ENCODE measurements around the gene CEL.
"Not testable (repeated sequence)": the region's sequence is repeated elsewhere in the genome, so short reads cannot be mapped to it uniquely, and the experiment has no call there.

The CEL gene

GRCh38 chr9:133090187-133090586 lies 28.4 kb downstream of the CEL start:
- no peak for TF ChIP-seq POLR2A (IDR thresholded peaks at IDR 0.05; ENCODE audit: low read depth, low read length)
- TF ChIP-seq POLR2AphosphoS5 (IDR thresholded peaks at IDR 0.05; ENCODE audit: low read depth, low read length) = 0 out of 2 replicates have a peak, but pooled peaks have one; percentile 24
- DNase-seq (ENCODE audit: insufficient read length, low spot score) (no peak), FAIRE-seq (no peak)

- FAIRE-seq (no peak), DNase-seq (ENCODE audit: insufficient read length, low spot score) (no peak)
- TF ChIP-seq POLR2A (IDR thresholded peaks at IDR 0.05; ENCODE audit: low read depth, low read length) (no peak), POU2F2 (IDR thresholded peaks at IDR 0.05; ENCODE audit: low read depth, low read length) (no peak), POLR2AphosphoS5 (IDR thresholded peaks at IDR 0.05; ENCODE audit: low read depth, low read length) (no peak), SPI1 (IDR thresholded peaks at IDR 0.05; ENCODE audit: low read depth, low read length) (no peak), TAF1 (IDR thresholded peaks at IDR 0.05; ENCODE audit: low read depth, low read length) (no peak), PAX5 (IDR thresholded peaks at IDR 0.05; ENCODE audit: insufficient read depth, low read length, severe bottlenecking) (no peak)
These were observed 29.1 kb downstream of the CEL start for GRCh38 chr9:133090752-133091385.

- FAIRE-seq = not testable (repeated sequence)
These were observed 32.6 kb downstream of the CEL start for GRCh38 chr9:133094351-133094750.

GRCh38 chr9:133094842-133095393 lies 33.1 kb downstream of the CEL start:
- TF ChIP-seq POLR2AphosphoS5 (IDR thresholded peaks at IDR 0.05; ENCODE audit: low read depth, low read length) (no peak), POU2F2 (IDR thresholded peaks at IDR 0.05; ENCODE audit: low read depth, low read length) (no peak), SPI1 (IDR thresholded peaks at IDR 0.05; ENCODE audit: low read depth, low read length) (no peak), PAX5 (IDR thresholded peaks at IDR 0.05; ENCODE audit: insufficient read depth, low read length, severe bottlenecking) (no peak), POLR2A (IDR thresholded peaks at IDR 0.05; ENCODE audit: low read depth, low read length) (no peak), TAF1 (IDR thresholded peaks at IDR 0.05; ENCODE audit: low read depth, low read length) (no peak)
- FAIRE-seq = no peak
- DNase-seq (ENCODE audit: insufficient read length, low spot score) = no peak

More at GRCh38 chr9:133094351-133094750, 32.6 kb downstream of the CEL start:
- DNase-seq (ENCODE audit: insufficient read length, low spot score) = not testable (repeated sequence)

- no peak for FAIRE-seq
- DNase-seq (ENCODE audit: insufficient read length, low spot score) = no peak
- TF ChIP-seq TAF1 (IDR thresholded peaks at IDR 0.05; ENCODE audit: low read depth, low read length) (no peak), POLR2AphosphoS5 (IDR thresholded peaks at IDR 0.05; ENCODE audit: low read depth, low read length) (peak; percentile 38; the same call in 1 of the 2 replicates)
These were observed 36.4 kb downstream of the CEL start for GRCh38 chr9:133098104-133098754.

GRCh38 chr9:133098871-133099270 lies 37.1 kb downstream of the CEL start:
- no peak for FAIRE-seq
- TF ChIP-seq POLR2A (IDR thresholded peaks at IDR 0.05; ENCODE audit: low read depth, low read length) = no peak
- TF ChIP-seq POU2F2 (IDR thresholded peaks at IDR 0.05; ENCODE audit: low read depth, low read length) = no peak
- TF ChIP-seq TAF1 (IDR thresholded peaks at IDR 0.05; ENCODE audit: low read depth, low read length) = no peak
- TF ChIP-seq PAX5 (IDR thresholded peaks at IDR 0.05; ENCODE audit: insufficient read depth, low read length, severe bottlenecking) = no peak
- TF ChIP-seq SPI1 (IDR thresholded peaks at IDR 0.05; ENCODE audit: low read depth, low read length) = no peak
- no peak for TF ChIP-seq POLR2AphosphoS5 (IDR thresholded peaks at IDR 0.05; ENCODE audit: low read depth, low read length)
- DNase-seq (ENCODE audit: insufficient read length, low spot score) = no peak

- TF ChIP-seq POU2F2 (IDR thresholded peaks at IDR 0.05; ENCODE audit: low read depth, low read length) (no peak), TAF1 (IDR thresholded peaks at IDR 0.05; ENCODE audit: low read depth, low read length) (no peak), POLR2A (IDR thresholded peaks at IDR 0.05; ENCODE audit: low read depth, low read length) (no peak), POLR2AphosphoS5 (IDR thresholded peaks at IDR 0.05; ENCODE audit: low read depth, low read length) (no peak), SPI1 (IDR thresholded peaks at IDR 0.05; ENCODE audit: low read depth, low read length) (no peak), PAX5 (IDR thresholded peaks at IDR 0.05; ENCODE audit: insufficient read depth, low read length, severe bottlenecking) (no peak)
- FAIRE-seq = no peak
- no peak for DNase-seq (ENCODE audit: insufficient read length, low spot score)
These were observed 38.1 kb downstream of the CEL start for GRCh38 chr9:133099726-133100505.

GRCh38 chr9:133100506-133101355 lies 39.0 kb downstream of the CEL start:
- FAIRE-seq = no peak
- DNase-seq (ENCODE audit: insufficient read length, low spot score) = no peak
- TF ChIP-seq PAX5 (IDR thresholded peaks at IDR 0.05; ENCODE audit: insufficient read depth, low read length, severe bottlenecking) (no peak), POLR2AphosphoS5 (IDR thresholded peaks at IDR 0.05; ENCODE audit: low read depth, low read length) (no peak), POU2F2 (IDR thresholded peaks at IDR 0.05; ENCODE audit: low read depth, low read length) (no peak)

GRCh38 chr9:133101356-133102189 lies 39.8 kb downstream of the CEL start:
- DNase-seq (ENCODE audit: insufficient read length, low spot score) (no peak), FAIRE-seq (no peak)
- TF ChIP-seq SPI1 (IDR thresholded peaks at IDR 0.05; ENCODE audit: low read depth, low read length) = no peak
- no peak for TF ChIP-seq TAF1 (IDR thresholded peaks at IDR 0.05; ENCODE audit: low read depth, low read length)
- TF ChIP-seq POLR2A (IDR thresholded peaks at IDR 0.05; ENCODE audit: low read depth, low read length) = no peak
- TF ChIP-seq POU2F2 (IDR thresholded peaks at IDR 0.05; ENCODE audit: low read depth, low read length) = no peak
- no peak for TF ChIP-seq PAX5 (IDR thresholded peaks at IDR 0.05; ENCODE audit: insufficient read depth, low read length, severe bottlenecking)
- TF ChIP-seq POLR2AphosphoS5 (IDR thresholded peaks at IDR 0.05; ENCODE audit: low read depth, low read length) = no peak

All from GM12891 (cell line).